ENCODE results near the gene EEF1B2.

EEF1B2 gene

DNA sequence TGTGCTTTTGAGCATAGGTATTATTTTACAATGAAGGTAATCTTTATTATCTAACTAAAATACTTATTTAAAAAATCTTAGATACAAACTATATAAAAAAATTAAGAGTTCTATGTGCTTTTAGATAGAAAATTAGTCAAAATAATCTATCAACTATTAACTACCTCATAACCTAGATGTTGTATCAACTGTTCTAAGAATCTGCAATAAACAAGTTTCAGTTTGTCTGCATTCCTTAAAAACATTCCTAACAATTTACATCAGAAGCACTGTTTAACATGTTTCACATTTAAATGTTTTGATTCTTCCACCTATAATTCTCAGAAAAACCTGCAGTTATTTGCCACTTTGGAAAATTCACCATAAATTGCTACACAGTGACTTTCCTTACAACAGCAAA lies 33.8 kb upstream of the EEF1B2 start:
- TF ChIP-seq, protein P1, sequence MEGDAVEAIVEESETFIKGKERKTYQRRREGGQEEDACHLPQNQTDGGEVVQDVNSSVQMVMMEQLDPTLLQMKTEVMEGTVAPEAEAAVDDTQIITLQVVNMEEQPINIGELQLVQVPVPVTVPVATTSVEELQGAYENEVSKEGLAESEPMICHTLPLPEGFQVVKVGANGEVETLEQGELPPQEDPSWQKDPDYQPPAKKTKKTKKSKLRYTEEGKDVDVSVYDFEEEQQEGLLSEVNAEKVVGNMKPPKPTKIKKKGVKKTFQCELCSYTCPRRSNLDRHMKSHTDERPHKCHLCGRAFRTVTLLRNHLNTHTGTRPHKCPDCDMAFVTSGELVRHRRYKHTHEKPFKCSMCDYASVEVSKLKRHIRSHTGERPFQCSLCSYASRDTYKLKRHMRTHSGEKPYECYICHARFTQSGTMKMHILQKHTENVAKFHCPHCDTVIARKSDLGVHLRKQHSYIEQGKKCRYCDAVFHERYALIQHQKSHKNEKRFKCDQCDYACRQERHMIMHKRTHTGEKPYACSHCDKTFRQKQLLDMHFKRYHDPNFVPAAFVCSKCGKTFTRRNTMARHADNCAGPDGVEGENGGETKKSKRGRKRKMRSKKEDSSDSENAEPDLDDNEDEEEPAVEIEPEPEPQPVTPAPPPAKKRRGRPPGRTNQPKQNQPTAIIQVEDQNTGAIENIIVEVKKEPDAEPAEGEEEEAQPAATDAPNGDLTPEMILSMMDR (IDR thresholded peaks at IDR 0.05; ENCODE audit: insufficient read depth, low read length, poor library complexity, severe bottlenecking): no peak
- H3K4me3 ChIP-seq (replicated peaks; ENCODE audit: low read depth, low read length): no peak overlapping the region
- H3K36me3 ChIP-seq (ENCODE audit: control insufficient read depth, insufficient read depth, low read length): no peaks in the 10 kb centered on the region; the same call in none of the 2 replicates
- DNase-seq (ENCODE audit: extremely low read depth, insufficient read length): no peak
- H3K27me3 ChIP-seq (replicated peaks; ENCODE audit: control insufficient read depth, insufficient read depth, low read length): no peaks in the 10 kb centered on the region

DNA sequence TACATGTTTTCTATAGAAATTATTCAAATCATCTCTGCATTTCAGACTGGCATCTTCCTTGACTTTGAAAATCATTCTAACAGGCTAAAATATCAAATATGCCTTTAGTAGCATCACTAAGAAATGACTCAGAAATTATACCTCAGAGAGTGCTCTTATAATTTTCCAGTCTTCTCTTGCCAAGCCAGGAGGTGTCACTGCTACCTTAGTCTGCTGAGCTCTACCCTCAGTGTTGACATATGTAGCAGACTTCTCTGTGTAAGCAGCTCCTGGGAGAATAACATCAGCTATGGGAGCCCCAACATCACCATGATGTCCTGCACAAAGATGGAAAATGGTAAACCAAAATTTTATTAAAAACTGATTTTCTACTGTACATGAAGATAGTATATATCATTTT lies 32.0 kb upstream of the EEF1B2 start:
- DNase-seq (ENCODE audit: extremely low read depth, insufficient read length): no peak
- H3K27me3 ChIP-seq (replicated peaks; ENCODE audit: control insufficient read depth, insufficient read depth, low read length): no peaks in the 10 kb centered on the region
- H3K4me3 ChIP-seq (replicated peaks; ENCODE audit: low read depth, low read length): no peak overlapping the region
- TF ChIP-seq, protein P1 (IDR thresholded peaks at IDR 0.05; ENCODE audit: insufficient read depth, low read length, poor library complexity, severe bottlenecking): no peak
- H3K36me3 ChIP-seq (ENCODE audit: control insufficient read depth, insufficient read depth, low read length): peaks cover 1% of the 10 kb centered on the region

DNA sequence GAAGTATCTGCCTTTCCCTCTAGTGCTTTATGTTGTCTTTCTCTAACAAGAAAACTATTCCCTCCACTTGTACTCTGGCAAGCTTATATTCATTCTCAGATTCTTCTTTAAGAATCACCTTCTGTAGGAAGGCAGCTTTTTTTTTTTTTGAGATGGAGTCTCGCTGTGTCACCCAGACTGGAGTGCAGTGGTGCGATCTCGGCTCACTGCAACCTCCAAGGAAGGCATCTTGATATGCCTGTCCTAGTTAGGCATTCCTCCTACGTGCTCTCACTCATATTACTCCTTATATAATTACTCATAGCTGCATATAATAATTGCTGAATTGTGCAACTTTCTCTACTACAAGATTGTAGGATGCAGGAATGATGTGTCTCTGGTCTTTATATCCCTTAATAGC lies 16.2 kb upstream of the EEF1B2 start:
- no peaks in the 10 kb centered on the region for H3K27me3 ChIP-seq (replicated peaks; ENCODE audit: control insufficient read depth, insufficient read depth, low read length)
- peaks cover 13% of the 10 kb centered on the region for H3K36me3 ChIP-seq (ENCODE audit: control insufficient read depth, insufficient read depth, low read length)
- DNase-seq (ENCODE audit: extremely low read depth, insufficient read length): no peak
- no peak overlapping the region for H3K4me3 ChIP-seq (replicated peaks; ENCODE audit: low read depth, low read length)
- TF ChIP-seq, protein P1 (IDR thresholded peaks at IDR 0.05; ENCODE audit: insufficient read depth, low read length, poor library complexity, severe bottlenecking): no peak

DNA sequence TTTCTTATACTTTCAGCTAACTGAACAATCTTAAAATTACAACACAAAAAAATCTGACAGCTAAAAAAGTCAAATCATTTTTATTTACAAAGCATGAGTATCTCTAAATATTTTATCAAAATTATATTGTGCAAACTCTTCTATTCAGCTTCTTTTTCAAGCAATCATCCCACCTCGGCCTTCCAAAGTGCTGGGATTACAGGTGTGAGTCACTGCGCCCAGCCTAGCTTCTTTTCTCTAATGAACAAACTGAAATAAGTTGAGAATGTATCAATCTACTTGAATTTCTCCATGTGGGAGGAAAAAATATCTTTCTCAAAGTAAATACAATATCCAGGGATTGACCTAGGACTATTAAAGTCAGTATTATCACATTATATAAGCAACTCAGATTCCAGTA lies 15.3 kb upstream of the EEF1B2 start:
- TF ChIP-seq, protein P1 (IDR thresholded peaks at IDR 0.05; ENCODE audit: insufficient read depth, low read length, poor library complexity, severe bottlenecking): no peak
- Histone ChIP-seq H3K36me3 (ENCODE audit: control insufficient read depth, insufficient read depth, low read length) (peaks cover 11% of the 10 kb centered on the region), H3K27me3 (replicated peaks; ENCODE audit: control insufficient read depth, insufficient read depth, low read length) (no peaks in the 10 kb centered on the region), H3K4me3 (replicated peaks; ENCODE audit: low read depth, low read length) (no peak overlapping the region)
- DNase-seq (ENCODE audit: extremely low read depth, insufficient read length): no peak

DNA sequence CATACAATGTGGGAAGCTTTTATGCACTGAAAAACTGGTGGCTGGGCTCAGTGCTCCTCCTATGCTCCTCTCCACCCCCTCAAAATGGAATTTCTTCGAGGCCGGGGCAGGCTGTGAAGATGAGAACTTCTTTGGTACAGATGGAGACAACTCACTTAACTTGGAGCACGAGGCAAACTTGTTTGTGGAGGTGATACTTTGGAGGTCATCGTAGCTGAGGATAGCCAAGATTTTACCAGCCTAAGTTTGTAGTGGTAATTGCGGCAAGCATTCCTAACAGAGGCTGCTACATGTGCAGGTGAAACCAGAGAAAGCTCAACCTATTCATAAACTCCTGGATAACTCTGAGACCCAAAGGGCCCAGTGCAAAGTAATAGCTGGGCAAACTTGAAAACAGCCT lies 14.0 kb upstream of the EEF1B2 start:
- TF ChIP-seq, protein P1 (IDR thresholded peaks at IDR 0.05; ENCODE audit: insufficient read depth, low read length, poor library complexity, severe bottlenecking): no peak
- H3K36me3 ChIP-seq (ENCODE audit: control insufficient read depth, insufficient read depth, low read length): peaks cover 10% of the 10 kb centered on the region

DNA sequence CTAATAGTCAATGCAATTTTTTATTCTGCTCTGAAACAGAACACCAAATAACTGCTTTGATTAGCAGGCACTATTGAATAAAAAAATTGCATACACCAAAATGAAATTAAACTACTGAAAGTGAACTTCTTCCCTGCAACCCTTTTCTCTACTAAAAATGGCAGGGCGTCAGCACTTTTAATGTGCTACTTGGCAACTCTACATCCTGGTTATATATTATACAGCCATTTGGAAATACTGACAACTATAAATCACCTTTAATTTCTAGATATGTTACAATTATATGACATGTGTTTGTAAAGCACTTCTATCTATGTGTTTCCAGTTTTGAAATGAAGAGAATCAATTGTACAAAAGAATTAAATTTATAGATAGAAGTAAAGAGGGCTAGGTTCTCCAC lies 10.4 kb upstream of the EEF1B2 start:
- peaks cover 2% of the 10 kb centered on the region; the same call in 1 of the 2 replicates for H3K36me3 ChIP-seq (ENCODE audit: control insufficient read depth, insufficient read depth, low read length)
- no peaks in the 10 kb centered on the region for H3K27me3 ChIP-seq (replicated peaks; ENCODE audit: control insufficient read depth, insufficient read depth, low read length)
- DNase-seq (ENCODE audit: extremely low read depth, insufficient read length): no peak
- no peak overlapping the region for H3K4me3 ChIP-seq (replicated peaks; ENCODE audit: low read depth, low read length)
- TF ChIP-seq, protein P1 (IDR thresholded peaks at IDR 0.05; ENCODE audit: insufficient read depth, low read length, poor library complexity, severe bottlenecking): no peak

More for the DNA sequence above, 14.0 kb upstream of the EEF1B2 start:
- Histone ChIP-seq H3K4me3 (replicated peaks; ENCODE audit: low read depth, low read length) (no peak overlapping the region), H3K27me3 (replicated peaks; ENCODE audit: control insufficient read depth, insufficient read depth, low read length) (no peaks in the 10 kb centered on the region)
- no peak for DNase-seq (ENCODE audit: extremely low read depth, insufficient read length)
